HG02610 (cell line): Measurements from ENCODE around the gene COL9A3.

ENCODE experiments used
- ATAC-seq: cut with Tn5 transposase; IDR thresholded peaks from one replicate; pipeline ENCODE4 v1.9.1; 2021; ENCODE audit warnings: mild to moderate bottlenecking, moderate library complexity; ENCODE audit not compliant: unreplicated experiment

The COL9A3 gene

DNA sequence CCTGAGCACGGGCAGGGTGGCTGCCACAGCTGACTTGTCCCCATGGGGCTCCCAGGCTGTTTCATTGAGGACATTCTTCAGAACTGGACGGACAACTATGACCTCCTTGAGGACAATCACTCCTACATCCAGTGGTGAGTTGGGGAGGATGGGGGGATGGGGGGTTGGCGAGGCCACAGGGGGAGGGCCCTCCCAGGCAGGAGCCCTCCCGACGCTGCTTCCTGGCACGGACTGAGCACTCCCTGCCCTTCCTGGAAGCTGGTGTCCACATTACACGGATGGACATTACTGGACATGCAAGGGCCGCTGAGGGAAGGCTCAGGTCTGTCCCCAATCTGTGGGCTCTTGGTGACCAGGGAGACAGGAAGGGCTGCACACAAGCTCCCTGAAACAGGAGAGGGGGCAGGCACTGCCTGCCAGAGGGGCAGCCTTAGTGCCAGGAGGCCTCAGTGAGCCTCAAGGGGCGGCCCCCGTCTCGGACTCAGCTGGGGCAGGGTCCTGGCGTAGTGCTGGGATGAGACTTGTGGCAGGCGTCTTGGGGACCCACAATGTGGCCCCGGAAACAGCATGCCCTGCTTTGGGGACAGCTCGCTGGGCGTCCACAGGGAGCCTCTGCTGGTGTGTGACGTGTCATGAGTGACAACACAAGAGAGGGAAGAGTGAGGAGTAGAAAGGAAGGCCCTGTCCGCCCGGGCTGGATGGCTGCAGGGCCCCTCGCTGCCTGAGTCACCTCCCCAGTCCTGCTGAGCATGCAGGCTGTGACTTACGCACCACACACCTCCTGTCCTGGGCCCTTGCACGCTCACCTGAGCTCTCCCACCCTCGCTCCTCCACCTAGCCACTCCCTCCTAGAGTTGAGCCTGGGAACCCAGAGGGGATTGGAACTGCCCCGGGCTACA is 7.1 kb upstream of the COL9A3 start:
- no peak for ATAC-seq

GRCh38 chr20:62811320-62811719 is 5.5 kb upstream of the COL9A3 start:
- ATAC-seq = no peak

DNA sequence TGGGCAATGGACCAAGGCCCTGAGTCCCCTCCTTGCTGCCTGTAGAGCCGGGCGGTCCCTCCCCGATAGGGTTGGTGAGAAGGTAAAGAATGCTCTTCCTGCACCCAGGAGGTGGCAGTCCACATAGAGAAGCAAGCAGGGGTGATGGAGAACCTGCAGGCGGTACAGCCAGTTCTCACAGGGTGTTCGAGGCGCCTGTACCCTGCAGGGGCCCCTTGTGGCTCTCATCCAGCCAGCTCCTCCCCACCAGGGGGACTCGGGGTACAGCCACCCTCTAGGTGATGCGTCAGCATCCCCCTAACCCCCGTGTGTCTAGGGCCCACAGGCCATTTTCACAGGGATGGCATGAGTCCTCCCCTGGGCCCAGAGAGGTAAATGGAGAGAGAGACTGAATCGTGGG is 5.1 kb upstream of the COL9A3 start:
- no peak for ATAC-seq

DNA sequence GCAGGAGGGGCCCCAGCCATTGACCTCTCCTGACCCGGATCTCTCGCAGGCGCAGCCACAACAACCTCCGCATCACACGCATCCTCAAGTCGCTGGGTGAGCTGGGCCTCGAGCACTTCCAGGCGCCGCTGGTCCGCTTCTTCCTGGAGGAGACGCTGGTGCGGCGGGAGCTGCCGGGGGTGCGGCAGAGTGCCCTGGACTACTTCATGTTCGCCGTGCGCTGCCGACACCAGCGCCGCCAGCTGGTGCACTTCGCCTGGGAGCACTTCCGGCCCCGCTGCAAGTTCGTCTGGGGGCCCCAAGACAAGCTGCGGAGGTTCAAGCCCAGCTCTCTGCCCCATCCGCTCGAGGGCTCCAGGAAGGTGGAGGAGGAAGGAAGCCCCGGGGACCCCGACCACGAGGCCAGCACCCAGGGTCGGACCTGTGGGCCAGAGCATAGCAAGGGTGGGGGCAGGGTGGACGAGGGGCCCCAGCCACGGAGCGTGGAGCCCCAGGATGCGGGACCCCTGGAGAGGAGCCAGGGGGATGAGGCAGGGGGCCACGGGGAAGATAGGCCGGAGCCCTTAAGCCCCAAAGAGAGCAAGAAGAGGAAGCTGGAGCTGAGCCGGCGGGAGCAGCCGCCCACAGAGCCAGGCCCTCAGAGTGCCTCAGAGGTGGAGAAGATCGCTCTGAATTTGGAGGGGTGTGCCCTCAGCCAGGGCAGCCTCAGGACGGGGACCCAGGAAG is 4.5 kb upstream of the COL9A3 start:
- ATAC-seq = no peak

- no peak for ATAC-seq
Measured at GRCh38 chr20:62812907-62813200, 4.0 kb upstream of the COL9A3 start.

GRCh38 chr20:62813588-62813987 is 3.3 kb upstream of the COL9A3 start:
- ATAC-seq = no peak

DNA sequence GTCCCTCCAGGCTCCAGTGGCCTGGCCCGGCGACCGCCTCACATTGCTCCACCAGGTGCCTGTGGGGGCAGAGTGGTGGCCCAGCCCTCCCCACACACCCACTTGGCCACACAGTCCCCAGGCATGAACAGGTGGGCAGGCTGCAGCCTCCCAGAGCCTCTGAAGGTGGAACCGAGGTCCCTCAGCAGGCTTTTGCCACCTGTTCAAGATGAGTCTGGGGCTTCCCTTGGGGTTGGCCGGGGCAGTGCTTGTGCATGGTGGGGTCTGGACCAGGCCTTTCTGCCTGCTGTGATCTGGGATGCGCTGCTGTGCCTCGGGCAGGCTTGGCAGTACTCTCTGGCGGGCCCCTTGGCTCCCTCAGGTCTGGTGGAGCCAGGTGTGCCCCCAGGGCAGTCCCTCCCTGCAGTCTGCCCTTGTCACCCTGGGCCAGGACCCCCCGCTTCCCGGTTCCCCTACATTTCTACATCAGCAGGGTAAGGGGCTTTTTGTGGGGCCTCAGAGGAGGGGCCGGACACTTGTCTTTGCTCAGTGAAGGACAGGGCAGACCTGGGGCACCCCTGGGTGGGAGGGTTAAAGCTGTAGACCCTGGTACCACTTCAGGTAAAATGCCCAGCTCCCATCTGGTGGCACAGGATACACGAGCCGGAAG is 2.7 kb upstream of the COL9A3 start:
- no peak for ATAC-seq

DNA sequence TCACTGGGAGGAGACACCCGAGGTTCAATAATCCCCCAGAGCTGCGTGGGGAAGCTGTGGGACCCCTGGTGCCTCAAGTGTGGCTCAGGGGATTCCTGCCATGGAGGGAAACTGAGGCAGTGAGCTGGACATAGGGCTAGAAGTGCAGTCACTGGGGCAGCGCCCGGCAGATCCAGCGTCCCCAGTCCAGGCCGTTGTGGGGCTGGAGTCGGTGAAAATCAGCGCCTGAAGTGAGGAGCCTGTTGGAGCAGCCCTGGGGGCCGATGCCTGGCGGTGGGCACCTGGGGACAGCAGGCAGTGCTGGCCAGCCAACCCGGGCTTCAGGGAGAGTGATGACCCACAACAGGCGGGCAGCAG is 2.2 kb upstream of the COL9A3 start:
- no peak for ATAC-seq

- ATAC-seq = no peak
Measured at GRCh38 chr20:62815066-62815991, 1.5 kb upstream of the COL9A3 start.

DNA sequence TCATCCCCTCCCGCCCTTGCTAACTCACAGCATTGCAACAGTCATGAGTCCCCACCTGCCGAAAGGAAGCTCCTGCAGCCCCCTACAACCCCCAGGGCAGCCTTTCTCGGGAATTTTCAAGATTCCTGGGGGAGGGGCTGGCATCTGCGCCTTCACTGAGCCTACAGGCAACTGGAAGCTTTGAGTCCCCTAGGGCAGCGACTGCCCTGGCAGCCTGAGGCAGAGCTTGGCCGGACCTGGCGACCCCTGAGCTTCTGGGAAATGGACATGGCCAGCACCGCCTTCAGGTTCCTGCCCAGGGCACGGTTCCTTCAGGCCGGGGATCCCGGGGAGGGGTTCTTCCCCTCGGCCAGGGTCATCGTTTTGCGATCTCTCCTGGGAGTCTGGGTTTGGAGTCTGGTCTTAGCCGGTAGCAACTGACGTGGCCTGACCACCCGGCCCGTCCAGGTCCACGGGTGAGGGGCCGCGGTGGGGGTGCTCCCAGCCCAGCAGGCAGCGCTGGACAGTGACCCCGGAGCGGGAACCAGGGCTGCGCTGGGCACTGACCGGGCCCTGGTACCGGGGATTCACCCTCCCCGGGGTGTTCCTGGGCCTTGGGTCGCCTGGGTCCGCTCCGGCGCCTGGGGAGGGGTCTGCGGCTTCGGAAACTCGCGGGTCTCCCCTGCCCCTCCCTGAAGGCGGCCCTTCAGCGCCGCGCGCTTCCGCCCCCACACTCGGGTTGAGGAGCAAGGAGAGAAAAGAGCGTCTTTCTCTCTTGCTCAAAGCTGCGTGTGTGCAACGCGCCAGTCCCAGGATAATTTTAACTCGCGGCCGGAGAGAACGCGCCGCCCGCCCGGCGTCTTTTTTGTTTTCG is 593 bp upstream of the COL9A3 start:
- no peak for ATAC-seq

- ATAC-seq = no peak
Measured at GRCh38 chr20:62817975-62818591, 1.2 kb downstream of the COL9A3 start.

- ATAC-seq = no peak
Measured at GRCh38 chr20:62818592-62819493, 2.0 kb downstream of the COL9A3 start.

DNA sequence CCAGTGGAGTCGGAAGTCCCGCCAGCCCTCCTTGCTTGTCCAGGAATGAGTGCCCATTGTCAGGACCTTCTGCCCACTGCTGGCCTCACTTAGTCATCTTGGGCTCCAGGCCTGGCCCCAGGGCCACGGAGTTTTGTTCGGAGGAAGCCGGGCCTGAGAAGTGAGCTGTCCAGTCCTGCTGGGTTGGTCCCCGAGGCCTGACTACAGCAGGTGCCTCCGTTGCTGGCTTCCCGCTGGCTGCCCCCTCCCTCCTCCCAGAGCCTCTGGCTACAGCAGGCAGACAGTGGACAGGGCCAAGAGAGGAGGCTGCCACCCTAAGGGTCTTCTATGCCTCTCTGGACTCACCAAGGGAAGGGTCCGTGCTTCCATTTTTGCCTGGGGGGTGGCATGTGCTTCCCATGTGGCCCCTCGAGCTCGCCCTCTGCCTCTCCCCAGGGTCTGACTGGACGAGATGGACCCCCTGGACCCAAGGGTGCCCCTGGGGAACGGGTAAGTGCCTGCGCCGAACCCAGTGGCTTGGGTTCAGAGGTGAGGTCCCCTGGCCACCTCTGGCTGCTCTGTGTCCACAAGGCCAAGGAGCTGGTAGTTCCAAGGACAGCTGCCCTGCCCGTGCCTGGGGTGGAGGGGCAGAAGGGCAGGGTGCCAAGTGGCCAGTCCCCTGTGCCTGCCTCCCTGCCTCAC is 2.8 kb downstream of the COL9A3 start:
- ATAC-seq = no peak

- ATAC-seq = no peak
Measured at GRCh38 chr20:62820208-62820961, 3.5 kb downstream of the COL9A3 start.

GRCh38 chr20:62820962-62821725 is 4.3 kb downstream of the COL9A3 start:
- ATAC-seq = no peak

GRCh38 chr20:62821726-62822210 is 4.9 kb downstream of the COL9A3 start:
- no peak for ATAC-seq
